ENCODE data around the gene CKAP2L. TPM values are rescaled to one million over a fixed set of nuclear protein-coding genes. Genes with fewer than 3 reads are reported as not detected.

The CKAP2L gene
- total RNA-seq, 3 donors from 2014 or later (not counting 1 experiment from before 2014, with no cell fraction given): 1.2 to 3.4 (median 1.2) TPM

DNA sequence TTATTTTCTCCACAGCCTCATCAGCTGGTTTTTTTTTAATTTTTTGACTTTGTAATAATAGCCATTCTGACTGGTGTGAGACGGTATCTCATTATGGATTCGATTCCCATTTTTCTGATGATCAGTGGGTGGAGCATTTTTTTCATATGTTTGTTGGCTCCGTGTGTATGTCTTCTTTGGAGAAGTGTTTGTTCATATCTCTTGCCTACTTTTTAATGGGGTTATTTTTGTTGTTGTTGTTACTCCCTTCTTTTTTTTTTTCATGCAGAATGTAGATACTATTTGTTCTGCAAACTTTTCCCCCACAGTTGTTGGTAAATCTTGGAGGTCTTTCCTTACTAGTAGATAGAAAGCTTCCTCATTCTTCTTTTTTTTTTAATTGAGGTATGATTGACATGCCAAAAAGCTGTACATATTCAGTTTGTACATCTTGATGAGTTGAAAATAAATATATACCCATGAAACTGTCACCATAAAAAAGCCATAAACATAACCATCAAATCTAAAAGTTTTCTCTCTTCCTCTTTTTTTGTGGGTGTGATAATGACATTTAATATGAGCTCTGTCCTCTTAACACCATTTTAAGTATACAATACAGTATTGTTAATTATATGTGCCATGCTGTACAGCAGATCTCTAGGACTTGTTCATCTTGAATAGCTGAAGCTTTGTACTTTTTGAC lies 65.4 kb downstream of the CKAP2L start:
- peak overlapping the region in 1 of 2 donors; percentile 57 for H3K27ac Mint-ChIP-seq

DNA sequence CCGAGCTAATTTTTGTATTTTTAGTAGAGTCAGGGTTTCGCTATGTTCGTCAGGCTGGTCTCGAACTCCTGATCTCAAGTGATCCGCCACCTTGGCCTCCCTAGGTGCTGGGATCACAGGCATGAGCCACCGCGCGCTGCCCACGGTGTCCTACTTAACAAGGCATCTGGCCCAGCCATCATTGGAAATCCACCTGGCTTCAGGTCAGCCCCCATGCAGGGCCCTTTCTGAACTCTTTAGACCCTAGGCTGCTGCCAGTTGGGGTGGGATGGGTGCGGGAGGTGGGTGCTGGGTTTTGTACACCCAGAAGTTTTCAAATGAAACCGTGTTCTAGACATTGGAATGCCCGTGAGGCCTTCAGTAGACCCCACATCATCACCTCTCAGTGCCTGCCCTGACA lies 70.2 kb downstream of the CKAP2L start:
- no peaks in the 10 kb centered on the region for H3K9me3 ChIP-seq (ENCODE audit: control insufficient read depth, insufficient read depth, low read length)
- no peak overlapping the region for H3K4me3 Mint-ChIP-seq
- H3K36me3 Mint-ChIP-seq: no peaks in the 10 kb centered on the region
- TF ChIP-seq, protein P1, sequence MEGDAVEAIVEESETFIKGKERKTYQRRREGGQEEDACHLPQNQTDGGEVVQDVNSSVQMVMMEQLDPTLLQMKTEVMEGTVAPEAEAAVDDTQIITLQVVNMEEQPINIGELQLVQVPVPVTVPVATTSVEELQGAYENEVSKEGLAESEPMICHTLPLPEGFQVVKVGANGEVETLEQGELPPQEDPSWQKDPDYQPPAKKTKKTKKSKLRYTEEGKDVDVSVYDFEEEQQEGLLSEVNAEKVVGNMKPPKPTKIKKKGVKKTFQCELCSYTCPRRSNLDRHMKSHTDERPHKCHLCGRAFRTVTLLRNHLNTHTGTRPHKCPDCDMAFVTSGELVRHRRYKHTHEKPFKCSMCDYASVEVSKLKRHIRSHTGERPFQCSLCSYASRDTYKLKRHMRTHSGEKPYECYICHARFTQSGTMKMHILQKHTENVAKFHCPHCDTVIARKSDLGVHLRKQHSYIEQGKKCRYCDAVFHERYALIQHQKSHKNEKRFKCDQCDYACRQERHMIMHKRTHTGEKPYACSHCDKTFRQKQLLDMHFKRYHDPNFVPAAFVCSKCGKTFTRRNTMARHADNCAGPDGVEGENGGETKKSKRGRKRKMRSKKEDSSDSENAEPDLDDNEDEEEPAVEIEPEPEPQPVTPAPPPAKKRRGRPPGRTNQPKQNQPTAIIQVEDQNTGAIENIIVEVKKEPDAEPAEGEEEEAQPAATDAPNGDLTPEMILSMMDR (IDR thresholded peaks at IDR 0.05): no peak
- ATAC-seq (no peak), DNase-seq (no peak)
- H3K36me3 ChIP-seq (ENCODE audit: control insufficient read depth, insufficient read depth, low read length): no peaks in the 10 kb centered on the region
- WGBS (ENCODE audit: insufficient coverage): 96% methylated on average over 11 of the region's 12 CpGs
- peaks cover 30 to 33% of the 10 kb centered on the region in 2 donors for H3K4me1 Mint-ChIP-seq
- H3K27ac Mint-ChIP-seq: no peak overlapping the region
- peaks cover 27% of the 10 kb centered on the region for H3K4me1 ChIP-seq (ENCODE audit: control insufficient read depth, insufficient read depth, low read length)
- H3K27me3 Mint-ChIP-seq (ENCODE audit: low read depth in 2 of 2): no peaks in the 10 kb centered on the region
- no peaks in the 10 kb centered on the region for H3K27me3 ChIP-seq (ENCODE audit: control insufficient read depth, insufficient read depth, low read length)
- intact Hi-C loops (cut with micrococcal nuclease): loop anchor here (5.0 kb wide), 1 partner anchor 47 kb away; the partner anchor contains the start of gene SLC20A1
- no peak overlapping the region for H3K4me3 ChIP-seq (ENCODE audit: low read length)
- no peaks in the 10 kb centered on the region for H3K9me3 Mint-ChIP-seq
- no peak overlapping the region for H3K27ac ChIP-seq (ENCODE audit: low read length)

More for the DNA sequence above, 65.4 kb downstream of the CKAP2L start:
- Histone ChIP-seq H3K36me3 (ENCODE audit: control insufficient read depth, insufficient read depth, low read length) (no peaks in the 10 kb centered on the region), H3K4me3 (ENCODE audit: low read length) (no peak overlapping the region), H3K27ac (ENCODE audit: low read length) (peak overlapping the region; percentile 70), H3K27me3 (ENCODE audit: control insufficient read depth, insufficient read depth, low read length) (no peaks in the 10 kb centered on the region), H3K9me3 (ENCODE audit: control insufficient read depth, insufficient read depth, low read length) (no peaks in the 10 kb centered on the region), H3K4me1 (ENCODE audit: control insufficient read depth, insufficient read depth, low read length) (peaks cover 6% of the 10 kb centered on the region)
- 100% methylated on average over 2 of the region's 3 CpGs for WGBS (ENCODE audit: insufficient coverage)
- DNase-seq: no peak
- H3K27me3 Mint-ChIP-seq (ENCODE audit: low read depth in 2 of 2): no peaks in the 10 kb centered on the region
- TF ChIP-seq, protein P1 (IDR thresholded peaks at IDR 0.05): no peak
- H3K36me3 Mint-ChIP-seq: no peaks in the 10 kb centered on the region
- H3K9me3 Mint-ChIP-seq: no peaks in the 10 kb centered on the region
- H3K4me1 Mint-ChIP-seq: peaks cover 10 to 14% of the 10 kb centered on the region in 2 donors
- intact Hi-C loops (cut with micrococcal nuclease): no loop called here
- no peak overlapping the region for H3K4me3 Mint-ChIP-seq
- no peak for ATAC-seq

DNA sequence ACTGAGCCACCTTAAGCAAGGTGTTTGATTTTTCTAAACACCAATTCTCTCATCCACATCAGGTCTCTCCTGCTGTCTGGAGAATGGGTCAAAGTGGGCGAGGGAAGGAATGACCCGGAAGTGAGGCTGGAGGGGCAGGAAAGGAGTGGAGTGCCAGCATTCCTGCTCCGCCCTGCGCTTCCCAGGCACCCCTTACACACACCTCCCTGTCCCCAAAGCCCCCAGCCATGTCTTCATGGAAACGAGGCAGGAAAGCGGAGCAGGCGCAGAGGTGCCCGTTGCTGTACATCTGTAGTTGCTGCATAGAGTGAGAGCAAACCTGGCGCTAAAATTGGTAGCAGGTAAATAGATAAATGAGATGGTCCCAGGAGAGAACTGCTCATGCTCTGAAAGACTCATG lies 70.8 kb downstream of the CKAP2L start:
- no peak overlapping the region for H3K4me3 ChIP-seq (ENCODE audit: low read length)
- H3K27me3 ChIP-seq (ENCODE audit: control insufficient read depth, insufficient read depth, low read length): no peaks in the 10 kb centered on the region
- no peaks in the 10 kb centered on the region for H3K9me3 ChIP-seq (ENCODE audit: control insufficient read depth, insufficient read depth, low read length)
- H3K4me3 Mint-ChIP-seq: no peak overlapping the region
- no peaks in the 10 kb centered on the region for H3K9me3 Mint-ChIP-seq
- H3K36me3 ChIP-seq (ENCODE audit: control insufficient read depth, insufficient read depth, low read length): no peaks in the 10 kb centered on the region
- intact Hi-C loops (cut with micrococcal nuclease): loop anchor here (5.0 kb wide), 1 partner anchor 46 kb away; the partner anchor contains the start of gene SLC20A1
- TF ChIP-seq, protein P1 (IDR thresholded peaks at IDR 0.05): no peak
- peaks cover 33 to 35% of the 10 kb centered on the region in 2 donors for H3K4me1 Mint-ChIP-seq
- no peaks in the 10 kb centered on the region for H3K36me3 Mint-ChIP-seq
- peaks cover 27% of the 10 kb centered on the region for H3K4me1 ChIP-seq (ENCODE audit: control insufficient read depth, insufficient read depth, low read length)
- peak overlapping the region in 1 of 2 donors; percentile 89 for H3K27ac Mint-ChIP-seq
- ATAC-seq: no peak
- no peaks in the 10 kb centered on the region for H3K27me3 Mint-ChIP-seq (ENCODE audit: low read depth in 2 of 2)
- no peak overlapping the region for H3K27ac ChIP-seq (ENCODE audit: low read length)
- DNase-seq: no peak
- WGBS (ENCODE audit: insufficient coverage): 97% methylated on average over 6 of the region's 9 CpGs

All from natural killer cell (primary cell).